GM08714 (cell line): Measurements from ENCODE around the gene SLC35F4.
"Not testable (repeated sequence)": the region's sequence is repeated elsewhere in the genome, so short reads cannot be mapped to it uniquely, and the experiment has no call there.

Source experiments
- H3K4me3 ChIP-seq: fragments of 200-500 bp; sonication (Bioruptor generic); 2 replicates; pipeline ENCODE4 v1.5.1; 2014; ENCODE audit warnings: mild to moderate bottlenecking, low read length, inconsistent platforms
- ZNF274 ChIP-seq: IDR thresholded peaks from 2 replicates; pipeline ENCODE4 v1.6.1; 2012; ENCODE audit warnings: mild to moderate bottlenecking, low read depth, low read length

The SLC35F4 gene

GRCh38 chr14:57785058-57785457 is 80.8 kb downstream of the SLC35F4 start:
- no peak overlapping the region for H3K4me3 ChIP-seq
- no peak for TF ChIP-seq ZNF274

GRCh38 chr14:57771801-57772200 is 94.1 kb downstream of the SLC35F4 start:
- no peak for TF ChIP-seq ZNF274
- H3K4me3 ChIP-seq: no peak overlapping the region

- H3K4me3 ChIP-seq: no peak overlapping the region
- no peak for TF ChIP-seq ZNF274
These were observed 95.9 kb downstream of the SLC35F4 start for GRCh38 chr14:57769863-57770523.

GRCh38 chr14:57761800-57762199 is 104.1 kb downstream of the SLC35F4 start:
- no peak overlapping the region for H3K4me3 ChIP-seq
- no peak for TF ChIP-seq ZNF274

GRCh38 chr14:57760896-57761295 is 105.0 kb downstream of the SLC35F4 start:
- no peak overlapping the region for H3K4me3 ChIP-seq
- TF ChIP-seq ZNF274: no peak

- H3K4me3 ChIP-seq: no peak overlapping the region
- no peak for TF ChIP-seq ZNF274
These were observed 110.8 kb downstream of the SLC35F4 start for GRCh38 chr14:57755018-57755521.

GRCh38 chr14:57754527-57754926 is 111.4 kb downstream of the SLC35F4 start:
- TF ChIP-seq ZNF274: no peak
- H3K4me3 ChIP-seq: no peak overlapping the region

- H3K4me3 ChIP-seq: no peak overlapping the region
- TF ChIP-seq ZNF274: no peak
These were observed 112.1 kb downstream of the SLC35F4 start for GRCh38 chr14:57753821-57754220.

GRCh38 chr14:57752142-57752695 is 113.7 kb downstream of the SLC35F4 start:
- H3K4me3 ChIP-seq: not testable (repeated sequence)

- H3K4me3 ChIP-seq: no peak overlapping the region
- TF ChIP-seq ZNF274: no peak
These were observed 114.5 kb downstream of the SLC35F4 start for GRCh38 chr14:57751400-57751799.

GRCh38 chr14:57749267-57749666 is 116.6 kb downstream of the SLC35F4 start:
- TF ChIP-seq ZNF274: no peak
- no peak overlapping the region for H3K4me3 ChIP-seq

GRCh38 chr14:57748279-57748678 is 117.6 kb downstream of the SLC35F4 start:
- no peak overlapping the region for H3K4me3 ChIP-seq
- TF ChIP-seq ZNF274: no peak

- no peak for TF ChIP-seq ZNF274
- no peak overlapping the region for H3K4me3 ChIP-seq
These were observed 118.9 kb downstream of the SLC35F4 start for GRCh38 chr14:57747036-57747435.

- no peak overlapping the region for H3K4me3 ChIP-seq
- no peak for TF ChIP-seq ZNF274
These were observed 119.3 kb downstream of the SLC35F4 start for GRCh38 chr14:57746563-57746962.

GRCh38 chr14:57739516-57739915 is 126.4 kb downstream of the SLC35F4 start:
- TF ChIP-seq ZNF274: no peak
- H3K4me3 ChIP-seq: no peak overlapping the region

- H3K4me3 ChIP-seq: no peak overlapping the region
- no peak for TF ChIP-seq ZNF274
These were observed 128.3 kb downstream of the SLC35F4 start for GRCh38 chr14:57737598-57737997.

GRCh38 chr14:57736391-57736790 is 129.5 kb downstream of the SLC35F4 start:
- H3K4me3 ChIP-seq: no peak overlapping the region
- TF ChIP-seq ZNF274: no peak
